Caki2 (cell line): ENCODE results near the gene SETDB2. TPM values are rescaled to one million over a fixed set of nuclear protein-coding genes. Genes with fewer than 3 reads are reported as not detected.

Experiments
- DNase-seq: peaks from one replicate; pipeline ENCODE4 v3.0.0-alpha.2; 2015; ENCODE audit warnings: low read depth
- in situ Hi-C: cut with HindIII; loops from 2 replicates; pipeline ENCODE4 v1.10.0; 2016; ENCODE audit warnings: low sequenced_read_pairs, low pct_unique_long_range_greater_than_20kb, mixed read lengths
- total RNA-seq: library from RNA; depleted of rRNA; stranded (reverse); fragments of >200 nt; shearing (Covaris generic); gene quantifications from 2 replicates; pipeline ENCODE4 v1.2.3, GENCODE V29; 2014; ENCODE audit warnings: low replicate concordance; rRNA removed

SETDB2 gene, protein sequence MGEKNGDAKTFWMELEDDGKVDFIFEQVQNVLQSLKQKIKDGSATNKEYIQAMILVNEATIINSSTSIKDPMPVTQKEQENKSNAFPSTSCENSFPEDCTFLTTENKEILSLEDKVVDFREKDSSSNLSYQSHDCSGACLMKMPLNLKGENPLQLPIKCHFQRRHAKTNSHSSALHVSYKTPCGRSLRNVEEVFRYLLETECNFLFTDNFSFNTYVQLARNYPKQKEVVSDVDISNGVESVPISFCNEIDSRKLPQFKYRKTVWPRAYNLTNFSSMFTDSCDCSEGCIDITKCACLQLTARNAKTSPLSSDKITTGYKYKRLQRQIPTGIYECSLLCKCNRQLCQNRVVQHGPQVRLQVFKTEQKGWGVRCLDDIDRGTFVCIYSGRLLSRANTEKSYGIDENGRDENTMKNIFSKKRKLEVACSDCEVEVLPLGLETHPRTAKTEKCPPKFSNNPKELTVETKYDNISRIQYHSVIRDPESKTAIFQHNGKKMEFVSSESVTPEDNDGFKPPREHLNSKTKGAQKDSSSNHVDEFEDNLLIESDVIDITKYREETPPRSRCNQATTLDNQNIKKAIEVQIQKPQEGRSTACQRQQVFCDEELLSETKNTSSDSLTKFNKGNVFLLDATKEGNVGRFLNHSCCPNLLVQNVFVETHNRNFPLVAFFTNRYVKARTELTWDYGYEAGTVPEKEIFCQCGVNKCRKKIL
- total RNA-seq: 2.1 and 4.1 TPM in 2 replicates

- DNase-seq: peak; percentile 99
- in situ Hi-C loops: no loop called here
Measured at GRCh38 chr13:49443704-49444523, at the start of gene SETDB2, which contains the start of gene CAB39L. Gene SETDB2, plus strand, starts transcription at chr13:49444274. Its CDS starts 7,620 bp downstream, at chr13:49451894. Gene CAB39L, minus strand, starts transcription at chr13:49444064. Its CDS starts 61,154 bp downstream, at chr13:49382910.

DNA sequence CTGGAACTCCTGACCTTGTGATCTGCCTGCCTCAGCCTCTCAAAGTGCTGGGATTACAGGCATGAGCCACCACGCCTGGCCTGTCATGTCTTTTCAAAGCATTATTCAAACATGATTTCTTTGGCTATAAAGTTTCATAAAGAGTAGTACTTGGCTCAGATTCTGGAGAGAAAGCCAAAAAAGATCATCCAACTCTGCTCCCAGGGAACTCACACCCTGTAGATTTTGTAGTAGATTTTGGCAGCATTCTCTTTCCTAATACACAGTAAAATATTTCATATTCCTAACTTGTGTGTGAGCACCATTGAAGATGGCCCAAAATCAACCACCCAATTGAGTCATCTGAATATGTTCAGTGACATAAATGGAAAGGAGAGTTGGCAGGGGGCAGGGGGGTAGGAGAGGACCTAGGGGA is 48.6 kb upstream of the SETDB2 start:
- DNase-seq: no peak
- in situ Hi-C loops: no loop called here

DNA sequence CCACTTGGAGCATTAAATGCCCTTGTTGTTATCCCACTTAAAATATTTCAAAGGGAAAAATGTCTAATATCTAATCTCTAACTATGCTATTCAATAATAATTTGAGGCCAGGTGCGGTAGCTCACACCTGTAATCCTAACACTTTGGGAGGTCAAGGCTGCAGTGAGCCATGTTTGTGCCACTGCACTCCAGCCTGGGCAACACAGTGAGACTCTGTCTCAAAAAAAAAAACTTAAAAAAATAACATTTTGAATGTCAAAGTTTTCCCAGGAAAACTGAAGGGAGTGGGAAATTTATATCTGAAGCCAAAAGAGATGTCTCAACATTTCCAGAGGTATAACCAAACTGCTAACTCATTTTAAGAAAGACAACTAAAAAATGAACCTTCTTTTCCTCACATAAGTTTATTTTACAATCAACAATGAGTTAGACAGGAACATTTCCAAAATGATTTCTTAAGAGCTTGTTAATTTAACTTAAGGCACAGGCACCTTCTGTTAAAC is 48.1 kb upstream of the SETDB2 start:
- DNase-seq: no peak
- in situ Hi-C loops: no loop called here

- DNase-seq: no peak
- in situ Hi-C loops: no loop called here
Measured at GRCh38 chr13:49399801-49400472, 44.1 kb upstream of the SETDB2 start.

- in situ Hi-C loops: no loop called here
Measured at GRCh38 chr13:49400755-49401659, 43.1 kb upstream of the SETDB2 start.

DNA sequence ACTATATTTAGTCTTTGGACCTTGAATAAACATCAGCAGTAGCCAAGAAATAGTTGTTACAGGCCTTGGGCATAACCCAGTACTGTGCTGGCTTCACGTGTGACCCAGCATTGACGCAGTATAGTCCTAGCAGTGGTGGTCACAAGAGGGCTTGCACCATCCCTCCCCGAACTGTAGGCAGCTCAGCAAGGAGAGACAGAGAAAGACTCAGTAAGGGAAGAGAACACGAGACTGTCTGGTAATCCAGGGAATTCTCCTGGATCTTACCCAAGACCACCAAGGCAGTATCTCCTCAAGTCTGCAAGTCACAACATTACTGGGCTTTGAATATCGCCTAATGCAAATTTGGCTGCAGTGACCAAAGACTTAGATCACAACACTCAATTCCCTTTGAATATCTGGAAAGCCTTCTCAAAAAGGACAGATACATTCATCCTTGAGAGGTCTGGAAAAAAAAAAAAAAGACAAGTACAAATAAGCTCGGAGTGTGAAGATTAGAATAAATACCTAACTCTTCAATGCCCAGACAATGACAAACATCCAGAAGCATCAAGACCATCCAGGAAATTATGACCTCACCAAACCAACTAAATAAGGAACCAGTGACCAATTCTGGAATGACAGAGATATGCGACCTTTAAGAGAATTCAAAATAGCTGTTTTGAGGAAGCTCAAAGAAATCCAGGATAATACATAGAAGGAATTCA is 39.9 kb upstream of the SETDB2 start:
- in situ Hi-C loops: no loop called here
- no peak for DNase-seq

More at GRCh38 chr13:49400755-49401659, 43.1 kb upstream of the SETDB2 start:
- no peak for DNase-seq

- no peak for DNase-seq
Measured at GRCh38 chr13:49404703-49405020, 39.4 kb upstream of the SETDB2 start.

GRCh38 chr13:49407068-49407467 is 37.0 kb upstream of the SETDB2 start:
- no peak for DNase-seq
- in situ Hi-C loops: no loop called here

More at GRCh38 chr13:49404703-49405020, 39.4 kb upstream of the SETDB2 start:
- in situ Hi-C loops: no loop called here

- in situ Hi-C loops: no loop called here
- no peak for DNase-seq
Measured at GRCh38 chr13:49407936-49408335, 36.1 kb upstream of the SETDB2 start.

- no peak for DNase-seq
- in situ Hi-C loops: no loop called here
Measured at GRCh38 chr13:49409008-49409407, 35.1 kb upstream of the SETDB2 start.

GRCh38 chr13:49410006-49410405 is 34.1 kb upstream of the SETDB2 start:
- in situ Hi-C loops: no loop called here
- DNase-seq: no peak

DNA sequence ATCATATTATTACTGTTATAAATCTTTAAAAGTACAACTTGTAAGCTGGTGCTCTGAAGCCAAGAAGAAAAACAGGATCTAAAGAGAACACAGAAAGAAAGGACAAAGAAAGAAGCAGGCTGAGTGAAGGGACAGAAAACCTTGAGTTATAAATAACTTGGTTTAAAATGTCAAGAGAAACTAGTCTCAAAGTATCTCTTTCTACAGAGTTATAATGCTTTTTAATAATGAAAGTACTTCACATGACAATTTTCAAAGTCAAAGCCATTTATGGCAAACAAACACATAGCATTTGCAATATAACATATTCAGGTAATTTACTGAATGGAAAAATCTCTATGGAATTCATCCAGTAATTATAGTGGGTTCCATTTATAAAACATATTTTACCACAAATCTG is 33.6 kb upstream of the SETDB2 start:
- DNase-seq: no peak
- in situ Hi-C loops: no loop called here

GRCh38 chr13:49411353-49411752 is 32.7 kb upstream of the SETDB2 start:
- in situ Hi-C loops: no loop called here
- no peak for DNase-seq

DNA sequence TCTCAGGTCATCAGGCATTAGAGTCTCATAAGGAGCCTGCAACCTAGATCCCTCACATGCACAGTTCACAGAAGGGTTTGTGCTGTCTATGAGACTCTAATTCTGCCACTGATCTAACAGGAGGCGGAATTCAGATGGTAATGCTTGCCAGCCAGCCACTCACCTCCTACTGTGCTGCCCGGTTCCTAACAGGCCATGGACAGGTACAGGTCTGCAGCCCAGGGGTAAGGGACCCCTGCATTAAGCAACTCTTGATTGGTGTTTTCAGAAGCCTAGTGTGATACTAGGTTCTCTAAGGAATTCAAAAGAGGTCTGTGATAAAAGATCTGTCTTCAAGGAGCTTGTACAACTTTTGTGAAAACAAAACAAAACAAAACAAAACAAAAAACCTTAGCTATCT is 31.3 kb upstream of the SETDB2 start:
- no peak for DNase-seq
- in situ Hi-C loops: no loop called here

- no peak for DNase-seq
- in situ Hi-C loops: no loop called here
Measured at GRCh38 chr13:49417161-49417560, 26.9 kb upstream of the SETDB2 start.

GRCh38 chr13:49418206-49418605 is 25.9 kb upstream of the SETDB2 start:
- no peak for DNase-seq
- in situ Hi-C loops: no loop called here

DNA sequence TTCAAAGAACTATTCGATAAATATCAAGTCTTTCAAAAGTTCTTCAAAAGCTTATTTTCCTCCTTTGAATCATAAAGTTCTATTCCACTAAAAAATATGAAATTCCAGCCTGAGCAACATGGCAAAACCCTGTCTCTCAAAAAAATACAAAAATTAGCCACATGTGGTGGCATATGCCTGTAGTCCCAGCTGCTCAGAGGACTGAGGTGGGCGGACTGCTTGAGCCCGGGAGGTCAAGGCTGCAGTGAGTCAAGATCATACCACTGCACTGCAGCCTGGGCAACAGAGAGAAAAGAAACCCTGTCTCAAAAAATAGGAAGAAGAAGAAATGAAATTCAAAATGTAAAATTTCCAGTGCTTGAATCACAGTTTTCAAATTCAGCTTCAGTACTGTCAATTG is 24.8 kb upstream of the SETDB2 start:
- no peak for DNase-seq
- in situ Hi-C loops: no loop called here
